ENCODE data around the gene C19orf18.
A peak's percentile ranks its signal among the peaks of the same experiment; 100 is the strongest.

C19orf18 gene

DNA sequence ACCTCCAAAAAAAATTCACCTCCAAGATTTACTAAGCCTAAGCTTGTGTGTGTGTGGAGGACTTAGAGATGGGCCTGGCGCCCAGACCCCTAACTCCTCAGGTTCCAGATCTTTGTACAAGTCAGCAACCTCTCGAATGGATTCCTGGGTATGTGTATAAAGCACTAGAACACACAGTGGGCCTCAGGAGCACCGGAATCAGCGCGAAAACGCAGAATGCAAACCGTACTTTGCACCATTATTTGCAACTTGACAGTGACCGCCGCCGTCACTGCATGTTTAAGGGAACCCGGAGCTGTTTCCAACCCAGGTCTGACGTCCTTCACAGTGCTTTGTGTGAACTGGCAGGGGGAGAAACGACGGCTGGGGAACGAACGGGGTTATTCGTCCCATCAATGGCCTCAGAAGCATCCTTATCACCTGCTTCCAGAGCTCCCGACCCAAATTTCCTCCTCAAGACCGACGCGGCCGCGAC lies 27.6 kb upstream of the C19orf18 start:
- no CpG with 5 or more reads among the region's 23 CpGs for WGBS, 2 donors (ENCODE audit: extremely low coverage in 2 of 2, insufficient read length in 2 of 2, insufficient replicate concordance in 1 of 2)
- Histone ChIP-seq H3K9ac (ENCODE audit: low read depth, low read length, poor library complexity) (peak overlapping the region; percentile 93), H3K18ac (ENCODE audit: low read length) (peak overlapping the region; percentile 97)

DNA sequence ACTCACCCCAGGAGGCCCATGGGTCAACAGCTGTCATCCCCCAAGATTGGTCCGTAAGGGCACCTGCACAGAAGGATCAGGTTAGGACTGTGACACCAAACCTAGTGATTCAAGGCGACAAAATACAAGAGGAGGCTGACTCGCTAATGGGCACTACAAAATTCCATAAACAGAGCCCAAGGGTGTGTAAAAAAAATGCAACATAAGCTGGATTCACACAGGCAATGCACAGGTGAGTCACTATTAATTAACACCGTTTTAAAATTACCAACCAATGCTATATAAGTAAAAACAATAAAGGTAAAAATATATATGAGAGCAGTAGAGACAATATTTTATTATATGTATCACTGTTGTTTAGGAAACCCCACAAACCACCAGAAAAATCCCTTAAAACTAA lies 26.3 kb upstream of the C19orf18 start:
- no peak overlapping the region for H3K4ac ChIP-seq (ENCODE audit: low read length)
- no peak overlapping the region for H4K91ac ChIP-seq (ENCODE audit: low read depth, low read length, poor library complexity)
- no peak overlapping the region for H3K23ac ChIP-seq (ENCODE audit: low read depth, low read length, poor library complexity)
- H3K14ac ChIP-seq (ENCODE audit: low read length), result no peak overlapping the region
- no peak overlapping the region for H2BK15ac ChIP-seq (ENCODE audit: low read length)
- no peak overlapping the region for H3K27ac ChIP-seq (replicated peaks; ENCODE audit: low read length)
- no peak overlapping the region for H2AFZ ChIP-seq (ENCODE audit: low read length)
- no peak overlapping the region for H4K8ac ChIP-seq (ENCODE audit: low read depth, low read length)
- H3K4me3 ChIP-seq (ENCODE audit: low read length in 2 of 2), result peak overlapping the region in 1 of 2 donors; percentile 88
- H3K4me2 ChIP-seq (ENCODE audit: insufficient read depth, low read length, poor library complexity, severe bottlenecking), result no peak overlapping the region
- peaks cover 46 to 81% of the 10 kb centered on the region in 2 donors for H3K36me3 ChIP-seq (replicated peaks in 1 of 2; ENCODE audit: control insufficient read depth in 2 of 2, insufficient read depth in 2 of 2, low read length in 2 of 2)
- no peaks in the 10 kb centered on the region for H3K27me3 ChIP-seq (ENCODE audit: control insufficient read depth in 3 of 3, insufficient read depth in 3 of 3, low read depth in 1 of 3, low read length in 3 of 3)
- H3K18ac ChIP-seq (ENCODE audit: low read length), result no peak overlapping the region
- H2BK5ac ChIP-seq (ENCODE audit: low read length), result no peak overlapping the region
- no peak overlapping the region for H2BK120ac ChIP-seq (ENCODE audit: low read depth, low read length)
- H3K9me3 ChIP-seq (replicated peaks in 1 of 2; ENCODE audit: control insufficient read depth in 2 of 2, insufficient read depth in 1 of 2, low read depth in 1 of 2, low read length in 2 of 2), result peaks cover 49 to 89% of the 10 kb centered on the region in 2 donors
- no peak for DNase-seq (ENCODE audit: low spot score)
- peaks cover 4% of the 10 kb centered on the region in 2 donors for H3K4me1 ChIP-seq (ENCODE audit: control insufficient read depth in 2 of 2, insufficient read depth in 1 of 2, low read depth in 1 of 2, low read length in 2 of 2)
- H2BK12ac ChIP-seq (ENCODE audit: low read length), result no peak overlapping the region
- no peak overlapping the region for H2AK5ac ChIP-seq (ENCODE audit: low read depth, low read length)
- peaks cover 10% of the 10 kb centered on the region for H3K79me1 ChIP-seq (ENCODE audit: low read depth, low read length)
- no peak overlapping the region for H3K9ac ChIP-seq (ENCODE audit: low read depth, low read length, poor library complexity)
- WGBS, 2 donors (ENCODE audit: extremely low coverage in 2 of 2, insufficient read length in 2 of 2, insufficient replicate concordance in 1 of 2), result no CpG with 5 or more reads among the region's 4 CpGs

More for the DNA sequence above, 27.6 kb upstream of the C19orf18 start:
- Histone ChIP-seq H3K9me3 (replicated peaks in 1 of 2; ENCODE audit: control insufficient read depth in 2 of 2, insufficient read depth in 1 of 2, low read depth in 1 of 2, low read length in 2 of 2) (peaks cover 46 to 87% of the 10 kb centered on the region in 2 donors), H2AK5ac (ENCODE audit: low read depth, low read length) (peak overlapping the region; percentile 95), H3K79me1 (ENCODE audit: low read depth, low read length) (peaks cover 12% of the 10 kb centered on the region), H2BK120ac (ENCODE audit: low read depth, low read length) (peak overlapping the region; percentile 18), H2BK12ac (ENCODE audit: low read length) (no peak overlapping the region), H2AFZ (ENCODE audit: low read length) (peak overlapping the region; percentile 94), H3K14ac (ENCODE audit: low read length) (peak overlapping the region; percentile 77), H2BK15ac (ENCODE audit: low read length) (no peak overlapping the region), H3K36me3 (replicated peaks in 1 of 2; ENCODE audit: control insufficient read depth in 2 of 2, insufficient read depth in 2 of 2, low read length in 2 of 2) (peaks cover 41 to 80% of the 10 kb centered on the region in 2 donors), H3K27ac (replicated peaks; ENCODE audit: low read length) (peak overlapping the region; percentile 77), H3K4ac (ENCODE audit: low read length) (peak overlapping the region; percentile 81), H3K4me2 (ENCODE audit: insufficient read depth, low read length, poor library complexity, severe bottlenecking) (peak overlapping the region; percentile 71), H3K4me3 (ENCODE audit: low read length in 2 of 2) (peak overlapping the region; percentile 88 to 96), H3K23ac (ENCODE audit: low read depth, low read length, poor library complexity) (no peak overlapping the region), H4K8ac (ENCODE audit: low read depth, low read length) (no peak overlapping the region), H4K91ac (ENCODE audit: low read depth, low read length, poor library complexity) (peak overlapping the region; percentile 38), H2BK5ac (ENCODE audit: low read length) (peak overlapping the region; percentile 71), H3K27me3 (ENCODE audit: control insufficient read depth in 3 of 3, insufficient read depth in 3 of 3, low read depth in 1 of 3, low read length in 3 of 3) (no peaks in the 10 kb centered on the region), H3K4me1 (ENCODE audit: control insufficient read depth in 2 of 2, insufficient read depth in 1 of 2, low read depth in 1 of 2, low read length in 2 of 2) (peaks cover 4% of the 10 kb centered on the region in 2 donors)
- no peak for DNase-seq (ENCODE audit: low spot score)

DNA sequence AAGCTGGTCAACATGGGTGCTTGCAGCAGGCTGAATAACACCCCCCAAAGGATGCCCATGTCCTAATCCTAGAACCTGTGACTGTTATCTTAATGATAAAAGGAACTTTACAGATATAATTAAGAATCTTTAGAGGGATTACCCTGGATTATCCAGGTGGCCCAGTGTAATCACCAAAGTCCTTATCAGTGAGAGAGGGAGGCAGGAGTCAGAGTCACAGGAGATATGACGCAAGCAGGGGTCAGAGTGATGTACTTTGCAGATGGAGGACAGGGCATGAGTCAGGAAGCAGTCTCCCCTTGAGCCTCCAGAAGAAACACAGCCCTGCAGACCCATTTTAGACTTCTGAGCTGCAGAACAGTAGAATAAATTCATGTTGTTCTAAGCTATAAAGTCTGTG lies 18.5 kb upstream of the C19orf18 start:
- Histone ChIP-seq H3K36me3 (replicated peaks in 1 of 2; ENCODE audit: control insufficient read depth in 2 of 2, insufficient read depth in 2 of 2, low read length in 2 of 2) (peaks cover 51 to 97% of the 10 kb centered on the region in 2 donors), H3K9ac (ENCODE audit: low read depth, low read length, poor library complexity) (no peak overlapping the region), H2AK5ac (ENCODE audit: low read depth, low read length) (no peak overlapping the region), H3K4me3 (ENCODE audit: low read length in 2 of 2) (no peak overlapping the region), H4K91ac (ENCODE audit: low read depth, low read length, poor library complexity) (no peak overlapping the region), H4K8ac (ENCODE audit: low read depth, low read length) (no peak overlapping the region), H2BK5ac (ENCODE audit: low read length) (no peak overlapping the region), H3K27ac (replicated peaks; ENCODE audit: low read length) (no peak overlapping the region), H2AFZ (ENCODE audit: low read length) (no peak overlapping the region), H3K18ac (ENCODE audit: low read length) (no peak overlapping the region), H3K27me3 (ENCODE audit: control insufficient read depth in 3 of 3, insufficient read depth in 3 of 3, low read depth in 1 of 3, low read length in 3 of 3) (no peaks in the 10 kb centered on the region), H2BK15ac (ENCODE audit: low read length) (no peak overlapping the region), H3K23ac (ENCODE audit: low read depth, low read length, poor library complexity) (no peak overlapping the region), H3K4ac (ENCODE audit: low read length) (no peak overlapping the region), H3K14ac (ENCODE audit: low read length) (no peak overlapping the region), H2BK120ac (ENCODE audit: low read depth, low read length) (no peak overlapping the region), H3K4me2 (ENCODE audit: insufficient read depth, low read length, poor library complexity, severe bottlenecking) (no peak overlapping the region), H2BK12ac (ENCODE audit: low read length) (no peak overlapping the region), H3K79me1 (ENCODE audit: low read depth, low read length) (no peaks in the 10 kb centered on the region), H3K9me3 (replicated peaks in 1 of 2; ENCODE audit: control insufficient read depth in 2 of 2, insufficient read depth in 1 of 2, low read depth in 1 of 2, low read length in 2 of 2) (peaks cover 59 to 95% of the 10 kb centered on the region in 2 donors), H3K4me1 (ENCODE audit: control insufficient read depth in 2 of 2, insufficient read depth in 1 of 2, low read depth in 1 of 2, low read length in 2 of 2) (no peaks in the 10 kb centered on the region)
- WGBS, 2 donors (ENCODE audit: extremely low coverage in 2 of 2, insufficient read length in 2 of 2, insufficient replicate concordance in 1 of 2), result no CpG with 5 or more reads among the region's 1 CpG
- DNase-seq (ENCODE audit: low spot score), result no peak

DNA sequence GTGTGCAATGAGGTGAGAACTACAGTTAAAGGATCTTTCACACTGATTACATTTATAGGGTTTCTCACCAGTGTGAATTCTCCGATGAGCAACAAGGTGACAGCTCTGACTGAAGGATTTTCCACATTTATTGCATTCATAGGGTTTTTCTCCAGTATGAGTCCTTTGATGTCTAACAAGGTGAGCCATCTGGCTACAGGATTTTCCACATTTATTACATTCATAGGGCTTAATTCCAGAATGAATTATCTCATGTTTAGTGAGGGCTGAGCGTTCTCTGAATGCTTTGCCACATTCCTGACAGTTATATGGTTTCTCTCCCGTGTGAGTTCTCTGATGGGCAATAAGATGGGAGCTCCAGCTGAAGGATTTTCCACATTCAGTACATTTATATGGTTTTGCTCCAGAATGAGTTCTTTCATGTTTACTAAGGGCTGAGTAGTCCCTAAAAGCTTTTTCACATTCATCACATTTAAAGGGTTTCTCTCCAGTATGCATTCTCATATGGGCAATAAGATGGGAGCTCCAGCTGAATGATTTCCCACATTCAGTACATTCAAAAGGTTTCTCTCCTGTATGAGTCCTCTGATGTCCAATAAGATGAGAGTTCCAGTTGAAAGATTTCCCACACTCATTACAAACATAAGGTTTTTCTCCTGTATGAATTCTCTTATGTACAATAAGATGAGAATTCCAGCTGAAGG lies 4.4 kb upstream of the C19orf18 start:
- H3K9me3 ChIP-seq (replicated peaks in 1 of 2; ENCODE audit: control insufficient read depth in 2 of 2, insufficient read depth in 1 of 2, low read depth in 1 of 2, low read length in 2 of 2), result peaks cover 70 to 97% of the 10 kb centered on the region in 2 donors
- H2AK5ac ChIP-seq (ENCODE audit: low read depth, low read length), result no peak overlapping the region
- no peak overlapping the region for H2BK12ac ChIP-seq (ENCODE audit: low read length)
- H2BK5ac ChIP-seq (ENCODE audit: low read length), result no peak overlapping the region
- no peak overlapping the region for H3K14ac ChIP-seq (ENCODE audit: low read length)
- H3K4ac ChIP-seq (ENCODE audit: low read length), result no peak overlapping the region
- no peak overlapping the region for H2BK15ac ChIP-seq (ENCODE audit: low read length)
- H3K9ac ChIP-seq (ENCODE audit: low read depth, low read length, poor library complexity), result no peak overlapping the region
- H3K27me3 ChIP-seq (ENCODE audit: control insufficient read depth in 3 of 3, insufficient read depth in 3 of 3, low read depth in 1 of 3, low read length in 3 of 3), result no peaks in the 10 kb centered on the region
- no peak overlapping the region for H3K27ac ChIP-seq (replicated peaks; ENCODE audit: low read length)
- no peaks in the 10 kb centered on the region for H3K79me1 ChIP-seq (ENCODE audit: low read depth, low read length)
- peaks cover 50 to 88% of the 10 kb centered on the region in 2 donors for H3K36me3 ChIP-seq (replicated peaks in 1 of 2; ENCODE audit: control insufficient read depth in 2 of 2, insufficient read depth in 2 of 2, low read length in 2 of 2)
- H4K8ac ChIP-seq (ENCODE audit: low read depth, low read length), result no peak overlapping the region
- H2BK120ac ChIP-seq (ENCODE audit: low read depth, low read length), result no peak overlapping the region
- no peak overlapping the region for H2AFZ ChIP-seq (ENCODE audit: low read length)
- WGBS, 2 donors (ENCODE audit: extremely low coverage in 2 of 2, insufficient read length in 2 of 2, insufficient replicate concordance in 1 of 2), result no CpG with 5 or more reads among the region's 3 CpGs
- no peak overlapping the region for H3K23ac ChIP-seq (ENCODE audit: low read depth, low read length, poor library complexity)
- H3K4me2 ChIP-seq (ENCODE audit: insufficient read depth, low read length, poor library complexity, severe bottlenecking), result no peak overlapping the region
- H4K91ac ChIP-seq (ENCODE audit: low read depth, low read length, poor library complexity), result no peak overlapping the region
- no peak for DNase-seq (ENCODE audit: low spot score)
- no peak overlapping the region for H3K4me3 ChIP-seq (ENCODE audit: low read length in 2 of 2)
- no peak overlapping the region for H3K18ac ChIP-seq (ENCODE audit: low read length)
- H3K4me1 ChIP-seq (ENCODE audit: control insufficient read depth in 2 of 2, insufficient read depth in 1 of 2, low read depth in 1 of 2, low read length in 2 of 2), result no peaks in the 10 kb centered on the region
